ENCODE results near the gene CYP26A1.

The CYP26A1 gene

GRCh38 chr10:93065675-93066543 is 7.8 kb upstream of the CYP26A1 start:
- no peak for DNase-seq

GRCh38 chr10:93066544-93066913 is 7.2 kb upstream of the CYP26A1 start:
- no peak for DNase-seq

- no peak for DNase-seq
These were observed 6.0 kb upstream of the CYP26A1 start for GRCh38 chr10:93067443-93068365.

- DNase-seq, result no peak
These were observed 5.1 kb upstream of the CYP26A1 start for GRCh38 chr10:93068411-93069244.

- DNase-seq, result no peak
These were observed 4.5 kb upstream of the CYP26A1 start for GRCh38 chr10:93069245-93069561.

GRCh38 chr10:93070378-93071176 is 3.1 kb upstream of the CYP26A1 start:
- DNase-seq, result no peak

GRCh38 chr10:93071177-93071472 is 2.6 kb upstream of the CYP26A1 start:
- DNase-seq, result no peak

- no peak for DNase-seq
These were observed 1.9 kb upstream of the CYP26A1 start for GRCh38 chr10:93071674-93072224.

- DNase-seq, result no peak
These were observed 1.4 kb upstream of the CYP26A1 start for GRCh38 chr10:93072225-93072712.

- DNase-seq, result no peak
These were observed 767 bp upstream of the CYP26A1 start for GRCh38 chr10:93072713-93073538.

- DNase-seq, result no peak
These were observed 479 bp downstream of the CYP26A1 start for GRCh38 chr10:93074147-93074596.

- no peak for DNase-seq
These were observed 1.1 kb downstream of the CYP26A1 start for GRCh38 chr10:93074597-93075368.

GRCh38 chr10:93075369-93076221 is 1.9 kb downstream of the CYP26A1 start:
- DNase-seq, result no peak

- DNase-seq, result no peak
These were observed 3.2 kb downstream of the CYP26A1 start for GRCh38 chr10:93076871-93077270.

- DNase-seq, result no peak
These were observed 4.2 kb downstream of the CYP26A1 start for GRCh38 chr10:93077860-93078337.

- no peak for DNase-seq
These were observed 6.1 kb downstream of the CYP26A1 start for GRCh38 chr10:93079663-93080349.

GRCh38 chr10:93080350-93081046 is 6.8 kb downstream of the CYP26A1 start:
- DNase-seq, result no peak

- DNase-seq, result no peak
These were observed 7.6 kb downstream of the CYP26A1 start for GRCh38 chr10:93081318-93081717.

All from NCI-H1436 treated with DMSO at 0.1 percent for 48 hours (cell line).